CD14-positive monocyte (primary cell): ENCODE results near the gene PYM1. TPM values are rescaled to one million over a fixed set of nuclear protein-coding genes. Genes with fewer than 3 reads are reported as not detected.
A peak's percentile ranks its signal among the peaks of the same experiment; 100 is the strongest.

Experiments used
- DNase-seq, 3 donors: peaks; one replicate each; pipeline ENCODE4 v3.0.0-alpha.2; 2011 to 2022
- H2AFZ ChIP-seq: 2 replicates; pipeline ENCODE4 v1.6.0; 2012; ENCODE audit warnings: mild to moderate bottlenecking, low read depth, low read length, inconsistent platforms; ENCODE audit not compliant: insufficient read depth, poor library complexity, severe bottlenecking
- H3K27ac ChIP-seq, 2 donors: 1 replicate in 1 of 2; 2 replicates in 1 of 2; pipeline ENCODE4 v1.5.1; 2012 to 2013; ENCODE audit warnings: low read length in 2 of 2, control low read depth in 1 of 2, inconsistent platforms in 1 of 2, low read depth in 1 of 2, mild to moderate bottlenecking in 1 of 2
- H3K27me3 ChIP-seq, 2 donors: one replicate each; pipeline versions ENCODE4 v1.6.0 to v1.6.1; 2011 to 2013; ENCODE audit warnings: low read length in 2 of 2; ENCODE audit not compliant: control insufficient read depth in 2 of 2, insufficient read depth in 2 of 2
- H3K36me3 ChIP-seq, 2 donors: replicated peaks in 1 of 2; 1 replicate in 1 of 2; 2 replicates in 1 of 2; pipeline versions ENCODE4 v1.5.1 to v1.6.1; 2012 to 2013; ENCODE audit warnings: low read length in 2 of 2, control low read depth in 1 of 2, inconsistent platforms in 1 of 2, mild to moderate bottlenecking in 1 of 2; ENCODE audit not compliant: insufficient read depth in 2 of 2, control insufficient read depth in 1 of 2
- H3K4me1 ChIP-seq, 2 donors: 1 replicate in 1 of 2; 2 replicates in 1 of 2; pipeline versions ENCODE4 v1.5.1 to v1.6.1; 2012 to 2013; ENCODE audit warnings: low read length in 2 of 2, control low read depth in 1 of 2, inconsistent platforms in 1 of 2, mild to moderate bottlenecking in 1 of 2, moderate library complexity in 1 of 2; ENCODE audit not compliant: insufficient read depth in 2 of 2, control insufficient read depth in 1 of 2
- H3K4me2 ChIP-seq: replicated peaks from 2 replicates; pipeline ENCODE3; 2012; ENCODE audit warnings: low read length, moderate library complexity, mild to moderate bottlenecking; ENCODE audit not compliant: poor library complexity, severe bottlenecking; ENCODE audit errors: extremely low read depth
- H3K4me3 ChIP-seq, 3 experiments: fragments of 200-600 bp in 1 of 3; sonication (generic) in 1 of 3; replicated peaks in 1 of 3; 1 replicate in 2 of 3; 2 replicates in 1 of 3; pipeline ENCODE4 v1.5.1; 2011 to 2013; ENCODE audit warnings: low read length in 3 of 3, mild to moderate bottlenecking in 3 of 3, control low read depth in 2 of 3, low read depth in 2 of 3, inconsistent platforms in 1 of 3, moderate library complexity in 1 of 3
- H3K79me2 ChIP-seq: 2 replicates; pipeline ENCODE4 v1.6.0; 2012; ENCODE audit warnings: mild to moderate bottlenecking, control low read depth, inconsistent platforms, low read length, moderate library complexity; ENCODE audit not compliant: insufficient read depth
- H3K9ac ChIP-seq: 2 replicates; pipeline ENCODE4 v1.6.0; 2017; ENCODE audit warnings: low read length, mild to moderate bottlenecking; ENCODE audit not compliant: insufficient read depth, poor library complexity, severe bottlenecking
- H3K9me3 ChIP-seq, 2 donors: replicated peaks in 1 of 2; 1 replicate in 1 of 2; 2 replicates in 1 of 2; pipeline versions ENCODE4 v1.5.1 to v1.6.1; 2012 to 2013; ENCODE audit warnings: low read length in 2 of 2, control low read depth in 1 of 2; ENCODE audit not compliant: control insufficient read depth in 1 of 2, insufficient read depth in 1 of 2
- H4K20me1 ChIP-seq: 2 replicates; pipeline ENCODE4 v1.6.0; 2012; ENCODE audit warnings: mild to moderate bottlenecking, low read length, control low read depth, moderate library complexity; ENCODE audit not compliant: insufficient read depth
- H3K27ac Mint-ChIP-seq, 7 donors: one replicate each; pipeline ENCODE4 v1.8.0; 2020; ENCODE audit warnings: mild to moderate bottlenecking in 7 of 7, mixed read lengths in 7 of 7, moderate library complexity in 6 of 7, inconsistent platforms in 2 of 7
- H3K27me3 Mint-ChIP-seq, 3 donors: one replicate each; pipeline ENCODE4 v1.8.0; 2021 to 2022; ENCODE audit warnings: low read depth in 3 of 3, mild to moderate bottlenecking in 3 of 3, mixed read lengths in 3 of 3, moderate library complexity in 3 of 3, inconsistent platforms in 1 of 3
- H3K36me3 Mint-ChIP-seq, 2 donors: one replicate each; pipeline ENCODE4 v1.8.0; 2020; ENCODE audit warnings: mixed read lengths in 2 of 2, inconsistent platforms in 1 of 2, mild to moderate bottlenecking in 1 of 2
- H3K4me1 Mint-ChIP-seq: one replicate; pipeline ENCODE4 v1.8.0; 2020; ENCODE audit warnings: mild to moderate bottlenecking, mixed read lengths
- H3K4me3 Mint-ChIP-seq, 2 donors: one replicate each; pipeline ENCODE4 v1.8.0; 2020; ENCODE audit warnings: mild to moderate bottlenecking in 2 of 2, mixed read lengths in 2 of 2, moderate library complexity in 1 of 2
- H3K9me3 Mint-ChIP-seq, 7 donors: one replicate each; pipeline ENCODE4 v1.8.0; 2020 to 2022; ENCODE audit warnings: mixed read lengths in 7 of 7, mild to moderate bottlenecking in 6 of 7, moderate library complexity in 6 of 7, inconsistent platforms in 2 of 7
- CTCF ChIP-seq: fragments of 200-600 bp; IDR thresholded peaks from one replicate; pipeline ENCODE4 v1.8.0; 2022; ENCODE audit warnings: antibody characterized with exemption, mild to moderate bottlenecking
- WGBS: methylation state at CpG from one replicate; pipeline ENCODE4 v1.1.5; 2013; ENCODE audit warnings: missing lambda C conversion rate; ENCODE audit not compliant: insufficient coverage; 5-methylcytosine and 5-hydroxymethylcytosine counted together
- intact Hi-C, 2 donors: fragments of 100-400 bp; cut with micrococcal nuclease; formaldehyde crosslinking; loops; one replicate each; pipeline versions ENCODE4 v1.15.0 to v1.15.1; 2023
- polyA plus RNA-seq, 3 donors: library from polyadenylated mRNA; depleted of rRNA in 1 of 3; unstranded in 2 of 3; stranded (reverse) in 1 of 3; fragments of 300-500 nt in 2 of 3; fragments of >200 nt in 1 of 3; fragmentation: Illumina TruSeq in 2 of 3; gene quantifications; 1 replicate in 2 of 3; 2 replicates in 1 of 3; pipeline ENCODE4 v1.2.3, GENCODE V29; 2012 to 2021

PYM1 gene
- polyA plus RNA-seq, 3 donors: 17.3 to 47.1 (median 39.5) TPM

- H3K36me3 Mint-ChIP-seq: peaks cover 18 to 26% of the 10 kb centered on the region in 2 donors
- no peaks in the 10 kb centered on the region for H3K9me3 Mint-ChIP-seq
- H3K27me3 ChIP-seq: no peaks in the 10 kb centered on the region
- DNase-seq: peak; percentile 86 to 89 (median 88)
- intact Hi-C loops: loop anchor here (2.0 to 5.0 kb wide), 5 partner anchors 45 to 190 kb away; partner anchors contain the start of genes DNAJC14 (in 1 of the 2), ORMDL2 (in 1 of the 2), RAB5B (in 1 of the 2) and SARNP (in 1 of the 2)
- no peaks in the 10 kb centered on the region for H3K9me3 ChIP-seq
- H3K27me3 Mint-ChIP-seq: peaks cover 0 to 3% (median 1%) of the 10 kb centered on the region in 3 donors
- H3K9ac ChIP-seq: peak overlapping the region; percentile 85
- H3K4me1 Mint-ChIP-seq: peaks cover 53% of the 10 kb centered on the region
- H3K4me2 ChIP-seq: peak overlapping the region; percentile 83
- H3K27ac Mint-ChIP-seq: peak overlapping the region; percentile 95 to 99 (median 97)
- peaks cover 46 to 51% of the 10 kb centered on the region in 2 donors for H3K4me1 ChIP-seq
- H3K4me3 ChIP-seq: peak overlapping the region; percentile 65 to 93 (median 91)
- under 1% methylated on average over 22 of the region's 42 CpGs for WGBS
- H2AFZ ChIP-seq: peak overlapping the region; percentile 77
- peaks cover 90% of the 10 kb centered on the region for H3K79me2 ChIP-seq
- H3K27ac ChIP-seq: peak overlapping the region; percentile 85 to 92
- peak; percentile 78 for TF ChIP-seq CTCF
- peaks cover 21% of the 10 kb centered on the region for H4K20me1 ChIP-seq
- peaks cover 3 to 14% of the 10 kb centered on the region in 2 donors for H3K36me3 ChIP-seq
- H3K4me3 Mint-ChIP-seq: peak overlapping the region; percentile 96 to 98
These were observed 731 bp downstream of the PYM1 start for GRCh38 chr12:55926738-55927587.

GRCh38 chr12:55925870-55926737, 1.6 kb downstream of the PYM1 start:
- Mint-ChIP-seq H3K9me3 (no peaks in the 10 kb centered on the region), H3K27ac (peak overlapping the region; percentile 95 to 99 (median 97)), H3K4me1 (peaks cover 48% of the 10 kb centered on the region), H3K27me3 (peaks cover 0 to 2% (median 0%) of the 10 kb centered on the region in 3 donors), H3K4me3 (peak overlapping the region; percentile 96 to 98), H3K36me3 (peaks cover 18 to 31% of the 10 kb centered on the region in 2 donors)
- Histone ChIP-seq H3K4me3 (peak overlapping the region; percentile 65 to 93 (median 91)), H4K20me1 (peaks cover 30% of the 10 kb centered on the region), H3K9me3 (no peaks in the 10 kb centered on the region), H2AFZ (peak overlapping the region; percentile 77), H3K9ac (peak overlapping the region; percentile 85), H3K27ac (peak overlapping the region; percentile 85 to 92), H3K4me2 (peak overlapping the region; percentile 83), H3K4me1 (peaks cover 41 to 46% of the 10 kb centered on the region in 2 donors), H3K27me3 (no peaks in the 10 kb centered on the region), H3K36me3 (peaks cover 3 to 20% of the 10 kb centered on the region in 2 donors), H3K79me2 (peaks cover 95% of the 10 kb centered on the region)
- WGBS: 0% methylated on average over 3 of the region's 10 CpGs
- intact Hi-C loops: loop anchor here (2.0 to 5.0 kb wide), 5 partner anchors 46 to 189 kb away; partner anchors contain the start of genes DNAJC14 (in 1 of the 2), ORMDL2 (in 1 of the 2), RAB5B (in 1 of the 2) and SARNP (in 1 of the 2)
- no peak for TF ChIP-seq CTCF
- no peak for DNase-seq
